Astrocyte (in vitro differentiated cells and primary cell): Measurements from ENCODE around the gene DXO. TPM values are rescaled to one million over a fixed set of nuclear protein-coding genes. Genes with fewer than 3 reads are reported as not detected.
"Not testable (repeated sequence)": the region's sequence is repeated elsewhere in the genome, so short reads cannot be mapped to it uniquely, and the experiment has no call there.

Experiments
- DNase-seq: peaks from one replicate; pipeline ENCODE4 v3.0.0-alpha.2; 2010; ENCODE audit warnings: low read depth
- FAIRE-seq: peaks from 2 replicates; lab custom pipeline; 2011; peaks lifted over from hg19 to GRCh38; lab: Jason Lieb, UNC
- H2AFZ ChIP-seq: 2 replicates; pipeline ENCODE4 v1.6.0; 2012; ENCODE audit warnings: low read depth, low read length, inconsistent platforms
- H3K27ac ChIP-seq: 2 replicates; pipeline ENCODE4 v1.5.1; 2011; ENCODE audit warnings: low read depth, low read length, inconsistent platforms
- H3K27me3 ChIP-seq: 2 replicates; pipeline ENCODE4 v1.6.0; 2011; ENCODE audit warnings: low read length, inconsistent platforms; ENCODE audit not compliant: insufficient read depth
- H3K36me3 ChIP-seq: 2 replicates; pipeline ENCODE4 v1.5.1; 2011; ENCODE audit warnings: low read length, inconsistent platforms; ENCODE audit not compliant: insufficient read depth
- H3K4me1 ChIP-seq: 2 replicates; pipeline ENCODE4 v1.5.1; 2011; ENCODE audit warnings: low read length, inconsistent platforms; ENCODE audit not compliant: insufficient read depth
- H3K4me2 ChIP-seq: 2 replicates; pipeline ENCODE4 v1.6.0; 2012; ENCODE audit warnings: low read length, inconsistent platforms
- H3K4me3 ChIP-seq: 2 replicates; pipeline ENCODE4 v1.5.1; 2011; ENCODE audit warnings: low read depth, mild to moderate bottlenecking, low read length, inconsistent platforms; ENCODE audit not compliant: insufficient read depth
- H3K79me2 ChIP-seq: 2 replicates; pipeline ENCODE4 v1.6.0; 2012; ENCODE audit warnings: mild to moderate bottlenecking, low read length, inconsistent platforms; ENCODE audit not compliant: insufficient read depth
- H3K9ac ChIP-seq: 2 replicates; pipeline ENCODE4 v1.6.0; 2012; ENCODE audit warnings: mild to moderate bottlenecking, low read length, inconsistent platforms
- H3K9me3 ChIP-seq: 2 replicates; pipeline ENCODE4 v1.5.1; 2012; ENCODE audit warnings: low read depth, mild to moderate bottlenecking, low read length, inconsistent platforms; ENCODE audit not compliant: insufficient read depth
- H4K20me1 ChIP-seq: 2 replicates; pipeline ENCODE4 v1.6.0; 2012; ENCODE audit warnings: low read length, inconsistent platforms; ENCODE audit not compliant: insufficient read depth
- H3K27ac Mint-ChIP-seq: one replicate; pipeline ENCODE4 v1.8.0; 2021; ENCODE audit warnings: mild to moderate bottlenecking, mixed read lengths; ENCODE audit not compliant: unreplicated experiment
- H3K27me3 Mint-ChIP-seq: one replicate; pipeline ENCODE4 v1.8.0; 2021; ENCODE audit warnings: low read depth, mixed read lengths; ENCODE audit not compliant: unreplicated experiment
- H3K36me3 Mint-ChIP-seq: one replicate; pipeline ENCODE4 v1.8.0; 2021; ENCODE audit warnings: low read depth, mixed read lengths; ENCODE audit not compliant: unreplicated experiment
- H3K4me1 Mint-ChIP-seq: one replicate; pipeline ENCODE4 v1.8.0; 2021; ENCODE audit warnings: low read depth, mixed read lengths; ENCODE audit not compliant: unreplicated experiment
- H3K4me3 Mint-ChIP-seq: one replicate; pipeline ENCODE4 v1.8.0; 2021; ENCODE audit warnings: mild to moderate bottlenecking, moderate library complexity, mixed read lengths; ENCODE audit not compliant: unreplicated experiment
- H3K9me3 Mint-ChIP-seq: one replicate; pipeline ENCODE4 v1.8.0; 2021; ENCODE audit warnings: mild to moderate bottlenecking, mixed read lengths; ENCODE audit not compliant: unreplicated experiment
- total RNA-seq: library from RNA; stranded (reverse); gene quantifications from 2 replicates; pipeline ENCODE4 v1.2.1, GENCODE V29; 2021

Gene DXO
- total RNA-seq, 1 donor from 2014 or later, result 12.6 TPM

GRCh38 chr6:31989363-31989762 lies 17.4 kb upstream of the DXO start:
- not testable (repeated sequence) for FAIRE-seq, H3K27me3 Mint-ChIP-seq, H3K9me3 Mint-ChIP-seq, H3K27ac ChIP-seq, H3K79me2 ChIP-seq, H3K4me2 ChIP-seq, H3K27me3 ChIP-seq, H3K36me3 ChIP-seq, H3K9ac ChIP-seq, H3K9me3 ChIP-seq, H3K4me3 Mint-ChIP-seq, H3K36me3 Mint-ChIP-seq, H3K4me3 ChIP-seq, H3K4me1 ChIP-seq, DNase-seq, H2AFZ ChIP-seq, H3K4me1 Mint-ChIP-seq, H4K20me1 ChIP-seq, H3K27ac Mint-ChIP-seq

DNA sequence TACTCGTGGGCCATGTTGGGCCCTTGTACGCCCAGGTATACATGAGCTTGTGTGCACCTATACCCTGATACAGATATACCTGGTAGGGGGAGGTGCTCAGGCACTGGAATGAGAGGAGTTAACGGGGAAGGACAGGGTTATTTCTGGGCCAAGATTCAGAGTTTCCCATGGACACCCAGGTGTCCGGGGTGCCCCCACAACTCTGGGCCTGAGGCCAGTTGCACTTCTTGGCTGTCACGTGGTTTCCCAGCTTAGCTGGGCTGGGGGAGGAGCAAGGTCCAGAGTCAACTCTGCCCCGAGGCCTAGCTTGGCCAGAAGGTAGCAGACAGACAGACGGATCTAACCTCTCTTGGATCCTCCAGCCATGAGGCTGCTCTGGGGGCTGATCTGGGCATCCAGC lies 9.8 kb upstream of the DXO start, which contains the start of gene C4A:
Gene C4A, plus strand, starts transcription at position 314 of the 400 bp plus-strand sequence. Its CDS starts 51 bp downstream, at position 365.
- not testable (repeated sequence) for H3K27me3 Mint-ChIP-seq, H3K9me3 ChIP-seq, H4K20me1 ChIP-seq, H3K4me3 ChIP-seq, H3K27ac Mint-ChIP-seq, H3K27ac ChIP-seq, H3K9me3 Mint-ChIP-seq, H3K4me1 Mint-ChIP-seq, H3K4me3 Mint-ChIP-seq, FAIRE-seq, DNase-seq, H3K36me3 Mint-ChIP-seq, H3K4me1 ChIP-seq, H3K4me2 ChIP-seq, H3K9ac ChIP-seq, H2AFZ ChIP-seq, H3K36me3 ChIP-seq, H3K27me3 ChIP-seq, H3K79me2 ChIP-seq

DNA sequence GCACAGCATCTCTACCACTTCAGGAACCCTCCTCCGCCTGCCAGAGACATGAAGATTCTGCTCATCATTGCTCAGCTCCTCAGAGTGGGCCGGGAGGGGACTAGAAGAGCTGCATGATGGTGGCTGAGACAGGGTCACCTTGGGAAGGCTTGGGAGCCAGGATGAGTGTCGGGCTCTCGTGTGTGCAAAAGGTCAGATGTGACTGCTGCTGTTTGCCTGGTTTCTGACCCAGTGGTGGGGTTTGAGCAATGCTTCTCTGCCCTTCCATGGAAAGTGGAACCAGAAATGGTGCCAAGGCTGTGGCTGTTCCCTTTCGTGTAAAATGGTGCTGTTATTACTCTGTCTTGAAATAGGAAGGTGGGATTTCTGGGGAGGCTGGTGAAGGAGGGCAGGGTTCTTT lies 9.1 kb upstream of the DXO start:
- H3K27ac ChIP-seq, H3K4me2 ChIP-seq, H3K36me3 ChIP-seq, H3K4me1 ChIP-seq, H3K79me2 ChIP-seq, H3K27me3 ChIP-seq, H3K9me3 Mint-ChIP-seq, H4K20me1 ChIP-seq, H3K4me1 Mint-ChIP-seq, H3K9ac ChIP-seq, H3K4me3 Mint-ChIP-seq, H3K9me3 ChIP-seq, DNase-seq, H3K4me3 ChIP-seq, H2AFZ ChIP-seq, H3K27ac Mint-ChIP-seq, H3K36me3 Mint-ChIP-seq, FAIRE-seq, H3K27me3 Mint-ChIP-seq: not testable (repeated sequence)

DNA sequence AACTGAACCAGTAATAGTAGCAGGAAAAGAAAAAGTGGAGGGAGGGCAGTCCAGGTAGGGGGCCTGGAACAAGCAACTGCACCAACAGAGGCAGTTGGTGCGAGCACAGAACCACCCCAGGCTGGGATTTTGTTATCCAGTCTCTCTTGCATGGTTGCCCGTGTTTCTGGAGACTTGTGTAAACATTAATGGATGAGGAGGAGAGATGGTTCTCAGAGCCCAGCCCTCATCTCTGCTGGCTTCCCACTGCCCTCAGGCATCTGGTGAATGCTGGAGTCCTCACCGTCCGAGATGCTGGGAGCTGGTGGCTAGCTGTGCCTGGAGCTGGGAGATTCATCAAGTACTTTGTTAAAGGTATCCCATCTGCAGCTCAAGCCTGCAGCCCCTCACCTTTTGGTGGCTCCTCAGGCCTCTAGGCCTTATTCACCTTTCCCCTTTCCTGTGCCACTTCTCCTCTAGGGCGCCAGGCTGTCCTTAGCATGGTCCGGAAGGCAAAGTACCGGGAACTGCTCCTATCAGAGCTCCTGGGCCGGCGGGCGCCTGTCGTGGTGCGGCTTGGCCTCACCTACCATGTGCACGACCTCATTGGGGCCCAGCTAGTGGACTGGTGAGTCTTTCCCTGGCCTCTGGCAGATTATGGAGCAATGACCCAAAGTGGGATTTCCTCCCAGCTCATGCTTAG lies 8.4 kb upstream of the DXO start:
- H3K27ac Mint-ChIP-seq, H3K4me3 ChIP-seq, FAIRE-seq: not testable (repeated sequence)

More for the DNA sequence above, 8.4 kb upstream of the DXO start:
- not testable (repeated sequence) for H2AFZ ChIP-seq, H3K36me3 ChIP-seq, H4K20me1 ChIP-seq, H3K4me1 Mint-ChIP-seq, H3K4me3 Mint-ChIP-seq, H3K79me2 ChIP-seq, H3K9me3 Mint-ChIP-seq, H3K9ac ChIP-seq, H3K4me1 ChIP-seq, DNase-seq, H3K4me2 ChIP-seq, H3K9me3 ChIP-seq, H3K27me3 Mint-ChIP-seq, H3K36me3 Mint-ChIP-seq, H3K27ac ChIP-seq, H3K27me3 ChIP-seq
